ENCODE data around the gene KRTAP19-2. TPM values are rescaled to one million over a fixed set of nuclear protein-coding genes. Genes with fewer than 3 reads are reported as not detected.

Gene KRTAP19-2
- total and polyA plus RNA-seq, 2 experiments from 2014 or later, result not detected

DNA sequence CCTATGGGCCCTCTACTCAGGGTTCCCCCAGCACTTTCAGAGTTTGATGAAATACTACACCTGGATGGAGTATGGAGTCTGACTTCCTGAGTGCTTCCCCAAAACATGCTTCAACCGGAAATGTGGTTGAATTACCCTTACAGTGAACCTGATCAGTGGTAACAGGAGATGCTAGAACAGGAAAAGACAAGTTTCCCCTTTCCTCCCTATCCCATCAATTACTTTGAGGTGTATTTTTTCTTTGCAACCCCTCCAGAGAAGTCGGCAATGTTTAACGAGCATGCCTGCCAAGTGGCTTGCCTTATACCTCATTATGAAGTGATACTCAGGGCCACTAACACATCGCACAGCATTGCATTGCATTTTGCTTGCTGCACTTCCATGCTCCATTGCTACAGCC is 40.2 kb downstream of the KRTAP19-2 start:
- H3K9me3 ChIP-seq (ENCODE audit: low read depth), result no peaks in the 10 kb centered on the region

DNA sequence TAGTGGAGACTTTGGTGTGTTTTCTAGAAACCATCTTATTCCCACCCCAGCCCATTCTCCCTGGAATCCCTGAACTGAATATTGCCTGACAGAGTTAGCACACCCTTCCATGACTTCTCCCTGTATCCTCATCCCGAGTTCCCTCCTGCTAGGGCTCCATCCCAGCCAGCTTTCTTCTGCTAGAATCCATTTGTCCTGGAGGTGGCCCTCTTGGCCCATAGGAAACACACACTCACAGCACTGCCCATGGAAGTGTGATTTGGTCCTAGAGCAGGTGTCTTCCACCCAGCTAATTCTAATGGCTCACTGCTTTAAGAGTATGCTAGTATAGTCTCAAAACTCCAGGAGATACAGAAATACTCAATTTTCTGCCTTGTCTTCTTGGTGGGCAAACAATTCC is 43.0 kb downstream of the KRTAP19-2 start:
- Histone ChIP-seq H3K9me3 (ENCODE audit: low read depth) (no peaks in the 10 kb centered on the region), H3K4me2 (no peak overlapping the region), H3K27ac (no peak overlapping the region), H3K79me2 (no peaks in the 10 kb centered on the region), H3K27me3 (no peaks in the 10 kb centered on the region), H4K20me1 (ENCODE audit: insufficient read depth, poor library complexity, severe bottlenecking) (no peaks in the 10 kb centered on the region), H2AFZ (no peak overlapping the region), H3K4me1 (ENCODE audit: insufficient read depth) (peaks cover 6% of the 10 kb centered on the region), H3K36me3 (replicated peaks; ENCODE audit: insufficient read depth, low read depth) (no peaks in the 10 kb centered on the region), H3K4me3 (no peak overlapping the region), H3K9me2 (replicated peaks; ENCODE audit: insufficient read depth) (no peaks in the 10 kb centered on the region)
- 73% methylated on average over 1 of the region's 1 CpG for WGBS (ENCODE audit: low lambda C conversion rate, missing lambda C conversion rate)
- no peak for DNase-seq (ENCODE audit: low spot score)
- no peak for TF ChIP-seq EZH2phosphoT487 (IDR thresholded peaks at IDR 0.05; ENCODE audit: low read depth, severe bottlenecking, unreplicated experiment)
- TF ChIP-seq, protein P1, sequence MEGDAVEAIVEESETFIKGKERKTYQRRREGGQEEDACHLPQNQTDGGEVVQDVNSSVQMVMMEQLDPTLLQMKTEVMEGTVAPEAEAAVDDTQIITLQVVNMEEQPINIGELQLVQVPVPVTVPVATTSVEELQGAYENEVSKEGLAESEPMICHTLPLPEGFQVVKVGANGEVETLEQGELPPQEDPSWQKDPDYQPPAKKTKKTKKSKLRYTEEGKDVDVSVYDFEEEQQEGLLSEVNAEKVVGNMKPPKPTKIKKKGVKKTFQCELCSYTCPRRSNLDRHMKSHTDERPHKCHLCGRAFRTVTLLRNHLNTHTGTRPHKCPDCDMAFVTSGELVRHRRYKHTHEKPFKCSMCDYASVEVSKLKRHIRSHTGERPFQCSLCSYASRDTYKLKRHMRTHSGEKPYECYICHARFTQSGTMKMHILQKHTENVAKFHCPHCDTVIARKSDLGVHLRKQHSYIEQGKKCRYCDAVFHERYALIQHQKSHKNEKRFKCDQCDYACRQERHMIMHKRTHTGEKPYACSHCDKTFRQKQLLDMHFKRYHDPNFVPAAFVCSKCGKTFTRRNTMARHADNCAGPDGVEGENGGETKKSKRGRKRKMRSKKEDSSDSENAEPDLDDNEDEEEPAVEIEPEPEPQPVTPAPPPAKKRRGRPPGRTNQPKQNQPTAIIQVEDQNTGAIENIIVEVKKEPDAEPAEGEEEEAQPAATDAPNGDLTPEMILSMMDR (IDR thresholded peaks at IDR 0.05; ENCODE audit: poor library complexity), result no peak
- TF ChIP-seq EZH2 (IDR thresholded peaks at IDR 0.05; ENCODE audit: borderline replicate concordance), result no peak

More for the DNA sequence above, 40.2 kb downstream of the KRTAP19-2 start:
- Histone ChIP-seq H3K79me2 (no peaks in the 10 kb centered on the region), H2AFZ (no peak overlapping the region), H3K4me2 (no peak overlapping the region), H3K27me3 (no peaks in the 10 kb centered on the region), H3K36me3 (replicated peaks; ENCODE audit: insufficient read depth, low read depth) (no peaks in the 10 kb centered on the region), H4K20me1 (ENCODE audit: insufficient read depth, poor library complexity, severe bottlenecking) (no peaks in the 10 kb centered on the region), H3K4me1 (ENCODE audit: insufficient read depth) (peaks cover 6% of the 10 kb centered on the region), H3K27ac (no peak overlapping the region), H3K4me3 (no peak overlapping the region), H3K9me2 (replicated peaks; ENCODE audit: insufficient read depth) (no peaks in the 10 kb centered on the region)
- 69% methylated on average over 4 of the region's 4 CpGs for WGBS (ENCODE audit: low lambda C conversion rate, missing lambda C conversion rate)
- DNase-seq (ENCODE audit: low spot score), result no peak
- TF ChIP-seq EZH2phosphoT487 (IDR thresholded peaks at IDR 0.05; ENCODE audit: low read depth, severe bottlenecking, unreplicated experiment) (no peak), EZH2 (IDR thresholded peaks at IDR 0.05; ENCODE audit: borderline replicate concordance) (no peak)
- TF ChIP-seq, protein P1 (IDR thresholded peaks at IDR 0.05; ENCODE audit: poor library complexity), result no peak

DNA sequence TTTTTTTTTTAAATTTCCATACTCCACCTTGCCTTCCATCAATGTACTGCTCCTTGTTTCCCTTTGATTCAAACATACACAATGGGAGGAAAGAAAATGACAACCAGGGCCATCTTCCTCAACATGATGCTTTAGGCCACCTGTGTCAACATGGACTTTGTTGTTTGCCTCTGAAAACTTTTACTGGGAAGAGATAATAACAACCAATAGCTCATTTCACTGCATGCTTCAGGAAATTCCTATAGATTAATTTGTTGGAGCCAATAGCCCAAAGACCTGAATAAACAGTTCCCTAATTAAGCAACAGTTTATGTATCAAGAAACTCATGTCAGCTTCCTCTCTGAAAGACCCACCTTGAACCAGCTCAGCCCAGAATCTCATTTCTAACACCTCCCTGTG is 44.0 kb downstream of the KRTAP19-2 start:
- Histone ChIP-seq H3K36me3 (replicated peaks; ENCODE audit: insufficient read depth, low read depth) (no peaks in the 10 kb centered on the region), H3K4me1 (ENCODE audit: insufficient read depth) (peaks cover 6% of the 10 kb centered on the region), H3K4me2 (no peak overlapping the region), H3K27me3 (no peaks in the 10 kb centered on the region), H3K4me3 (no peak overlapping the region), H3K9me3 (ENCODE audit: low read depth) (no peaks in the 10 kb centered on the region), H2AFZ (no peak overlapping the region), H3K79me2 (no peaks in the 10 kb centered on the region), H3K9me2 (replicated peaks; ENCODE audit: insufficient read depth) (no peaks in the 10 kb centered on the region), H4K20me1 (ENCODE audit: insufficient read depth, poor library complexity, severe bottlenecking) (no peaks in the 10 kb centered on the region), H3K27ac (no peak overlapping the region)
- no peak for DNase-seq (ENCODE audit: low spot score)
- TF ChIP-seq EZH2 (IDR thresholded peaks at IDR 0.05; ENCODE audit: borderline replicate concordance), result no peak
- TF ChIP-seq, protein P1 (IDR thresholded peaks at IDR 0.05; ENCODE audit: poor library complexity), result no peak
- TF ChIP-seq EZH2phosphoT487 (IDR thresholded peaks at IDR 0.05; ENCODE audit: low read depth, severe bottlenecking, unreplicated experiment), result no peak

DNA sequence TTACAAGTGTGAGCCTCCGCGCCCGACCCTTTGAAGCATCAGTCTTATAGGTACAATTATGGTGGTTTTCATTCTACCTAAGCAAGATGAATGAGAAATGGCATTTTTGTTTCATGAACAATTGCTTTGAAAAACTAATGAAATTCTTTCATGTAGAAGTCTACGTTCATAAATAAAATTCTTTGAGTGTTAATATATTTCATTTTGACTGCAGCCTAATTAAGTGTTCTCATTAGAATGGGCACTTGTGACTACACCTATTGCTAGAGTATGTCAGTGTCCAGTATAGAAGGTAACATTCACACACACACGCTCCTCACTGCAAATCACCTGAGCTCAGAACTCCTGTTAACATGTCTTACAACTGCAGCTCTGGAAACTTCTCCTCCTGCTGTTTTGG is 47.3 kb downstream of the KRTAP19-2 start, which contains the start of gene KRTAP15-1:
Gene KRTAP15-1, plus strand, starts transcription at position 301 of the 400 bp plus-strand sequence. Its CDS starts 53 bp downstream, at position 354.
- Histone ChIP-seq H3K9me2 (replicated peaks; ENCODE audit: insufficient read depth) (no peaks in the 10 kb centered on the region), H3K9me3 (ENCODE audit: low read depth) (no peaks in the 10 kb centered on the region), H3K4me1 (ENCODE audit: insufficient read depth) (peaks cover 6% of the 10 kb centered on the region), H3K27me3 (no peaks in the 10 kb centered on the region), H3K4me2 (no peak within 1 kb of the TSS), H3K79me2 (no peaks in the 10 kb centered on the region), H4K20me1 (ENCODE audit: insufficient read depth, poor library complexity, severe bottlenecking) (no peaks in the 10 kb centered on the region), H2AFZ (no peak within 1 kb of the TSS), H3K36me3 (replicated peaks; ENCODE audit: insufficient read depth, low read depth) (no peaks in the 10 kb centered on the region), H3K4me3 (no peak within 1 kb of the TSS), H3K27ac (no peak within 1 kb of the TSS)
- 96% methylated on average over 5 of the region's 5 CpGs for WGBS (ENCODE audit: low lambda C conversion rate, missing lambda C conversion rate)
- no peak for DNase-seq (ENCODE audit: low spot score)
- TF ChIP-seq EZH2phosphoT487 (IDR thresholded peaks at IDR 0.05; ENCODE audit: low read depth, severe bottlenecking, unreplicated experiment) (no peak), EZH2 (IDR thresholded peaks at IDR 0.05; ENCODE audit: borderline replicate concordance) (no peak)
- TF ChIP-seq, protein P1 (IDR thresholded peaks at IDR 0.05; ENCODE audit: poor library complexity), result no peak

Data from hepatocyte (in vitro differentiated cells).